Activated T-helper 17 cell treated with anti-CD3 and anti-CD28 coated beads, Interleukin-2, amount 50 U/mL, for 72 hours (primary cell): ENCODE measurements around the gene KLHL4. TPM values are rescaled to one million over a fixed set of nuclear protein-coding genes. Genes with fewer than 3 reads are reported as not detected.
"Not testable (repeated sequence)": the region's sequence is repeated elsewhere in the genome, so short reads cannot be mapped to it uniquely, and the experiment has no call there.

ENCODE experiments used
- ATAC-seq: fragments of 150-1000 bp; cut with Tn5 transposase; replicated peaks from 2 replicates; pipeline ENCODE4 v1.10.0; 2021; ENCODE audit warnings: mild to moderate bottlenecking, moderate library complexity
- H3K27ac Mint-ChIP-seq: one replicate; pipeline ENCODE4 v1.8.0; 2022; ENCODE audit warnings: mixed read lengths
- H3K27me3 Mint-ChIP-seq: one replicate; pipeline ENCODE4 v1.8.0; 2022; ENCODE audit warnings: mixed read lengths
- H3K36me3 Mint-ChIP-seq: one replicate; pipeline ENCODE4 v1.8.0; 2022; ENCODE audit warnings: low read depth, mild to moderate bottlenecking, mixed read lengths
- H3K4me1 Mint-ChIP-seq: one replicate; pipeline ENCODE4 v1.8.0; 2022; ENCODE audit warnings: mixed read lengths
- H3K4me3 Mint-ChIP-seq: one replicate; pipeline ENCODE4 v1.8.0; 2022; ENCODE audit warnings: mild to moderate bottlenecking, mixed read lengths
- H3K9me3 Mint-ChIP-seq: one replicate; pipeline ENCODE4 v1.8.0; 2022; ENCODE audit warnings: mixed read lengths
- total RNA-seq, 2 donors: library from RNA; stranded (reverse); gene quantifications; one replicate each; pipeline ENCODE4 v1.2.3, GENCODE V29; 2022

Gene KLHL4
- total RNA-seq, 2 donors from 2014 or later: not detected

DNA sequence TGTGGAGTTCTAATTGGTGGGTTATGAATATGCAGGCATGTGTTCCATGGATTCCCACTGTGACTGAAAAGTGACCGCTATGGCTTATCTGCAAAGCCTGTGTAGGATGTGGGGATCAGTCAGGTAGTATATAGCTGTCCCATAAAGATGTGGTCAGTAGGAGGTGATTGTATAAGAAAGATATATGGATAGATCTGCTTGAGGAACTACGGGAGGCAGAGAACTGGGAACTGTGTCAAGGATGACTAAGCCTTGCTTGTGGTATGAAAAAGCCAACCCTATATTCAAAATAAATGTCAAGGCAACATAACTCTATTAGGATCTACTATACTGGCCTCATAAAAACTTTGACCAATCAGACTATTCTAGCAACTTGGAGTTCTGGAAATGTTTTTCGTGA, 185.2 kb downstream of the KLHL4 start:
- Mint-ChIP-seq H3K27ac (no peak overlapping the region), H3K36me3 (no peaks in the 10 kb centered on the region), H3K4me3 (no peak overlapping the region), H3K27me3 (no peaks in the 10 kb centered on the region), H3K9me3 (no peaks in the 10 kb centered on the region), H3K4me1 (no peaks in the 10 kb centered on the region)
- no peak for ATAC-seq

GRCh38 chrX:87703469-87703868, 185.9 kb downstream of the KLHL4 start:
- not testable (repeated sequence) for H3K36me3 Mint-ChIP-seq, ATAC-seq, H3K4me3 Mint-ChIP-seq, H3K27ac Mint-ChIP-seq, H3K4me1 Mint-ChIP-seq, H3K9me3 Mint-ChIP-seq, H3K27me3 Mint-ChIP-seq

DNA sequence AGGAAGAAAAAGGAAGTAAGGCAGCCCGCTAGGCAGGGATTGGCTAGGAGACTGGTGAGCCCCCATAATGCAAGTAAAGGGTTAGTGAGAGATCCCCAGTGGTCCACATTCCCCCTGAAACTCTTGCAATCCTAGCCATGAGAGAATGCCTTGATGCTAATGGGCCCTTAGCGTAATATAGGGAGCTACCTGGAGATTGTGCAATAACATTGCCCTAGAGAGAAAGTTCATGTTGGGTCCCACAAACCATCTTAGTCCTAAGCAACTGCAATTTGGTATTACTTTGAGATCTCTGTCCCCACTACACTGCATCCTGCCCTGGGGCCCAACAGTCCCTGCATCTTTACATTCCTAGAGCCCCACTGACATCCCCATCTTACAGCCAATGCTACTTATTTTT, 188.5 kb downstream of the KLHL4 start:
- Mint-ChIP-seq H3K27ac (no peak overlapping the region), H3K4me1 (no peaks in the 10 kb centered on the region), H3K9me3 (peaks cover 3% of the 10 kb centered on the region), H3K4me3 (no peak overlapping the region), H3K36me3 (no peaks in the 10 kb centered on the region), H3K27me3 (no peaks in the 10 kb centered on the region)
- ATAC-seq: no peak

DNA sequence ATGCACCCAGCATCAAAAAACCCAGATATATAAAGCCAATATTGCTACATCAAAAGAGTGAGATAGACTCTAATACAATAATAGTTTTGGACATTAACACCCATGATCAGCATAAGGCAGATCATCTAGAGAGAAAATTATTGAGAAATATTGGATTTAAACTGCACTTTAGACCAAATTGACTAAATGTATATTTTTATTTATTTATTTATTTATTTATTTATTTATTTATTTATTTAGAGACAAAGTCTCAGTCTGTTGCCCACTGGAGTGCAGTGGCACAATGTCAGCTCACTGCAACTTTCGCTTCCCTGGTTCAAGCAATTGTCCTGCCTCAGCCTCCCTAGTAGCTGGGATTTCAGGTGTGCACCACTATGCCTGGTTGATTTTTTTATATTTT, 193.0 kb downstream of the KLHL4 start:
- Mint-ChIP-seq H3K4me3 (no peak overlapping the region), H3K27ac (no peak overlapping the region), H3K27me3 (no peaks in the 10 kb centered on the region), H3K4me1 (no peaks in the 10 kb centered on the region), H3K36me3 (no peaks in the 10 kb centered on the region), H3K9me3 (peaks cover 3% of the 10 kb centered on the region)
- ATAC-seq: no peak
